OCI-LY3 (cell line): ENCODE data around the gene PBOV1.

Experiments used
- H2AFZ ChIP-seq: fragments of 200-600, 300-600 bp; shearing (Covaris generic); 2 replicates; pipeline ENCODE4 v1.6.0; 2014; ENCODE audit warnings: antibody characterized with exemption, low read depth, low read length
- H3K27ac ChIP-seq: fragments of 200-600, 300-600 bp; sonication (generic); 2 replicates; pipeline ENCODE4 v1.5.1; 2014; ENCODE audit warnings: mild to moderate bottlenecking, low read length, moderate library complexity, mixed read lengths
- H3K27me3 ChIP-seq: fragments of 200-600, 300-600 bp; sonication (generic); 2 replicates; pipeline ENCODE4 v1.6.1; 2014; ENCODE audit warnings: low read depth, low read length, mixed read lengths
- H3K36me3 ChIP-seq: fragments of 200-600, 300-600 bp; sonication (generic); replicated peaks from 2 replicates; pipeline ENCODE3; 2014; ENCODE audit warnings: low read depth, low read length, mixed read lengths
- H3K4me1 ChIP-seq: fragments of 300-600, 200-600 bp; sonication (generic); 2 replicates; pipeline ENCODE4 v1.6.1; 2014; ENCODE audit warnings: low read length, mixed read lengths
- H3K4me2 ChIP-seq: fragments of 200-600, 300-600 bp; sonication (generic); 2 replicates; pipeline ENCODE4 v1.6.1; 2014; ENCODE audit warnings: low read length, mixed read lengths
- H3K4me3 ChIP-seq: fragments of 300-600, 200-600 bp; sonication (generic); 2 replicates; pipeline ENCODE4 v1.5.1; 2014; ENCODE audit warnings: antibody characterized with exemption, mild to moderate bottlenecking, low read length, moderate library complexity
- H3K79me2 ChIP-seq: fragments of 300-600, 200-600 bp; shearing (Covaris generic); 2 replicates; pipeline ENCODE4 v1.6.1; 2014; ENCODE audit warnings: mild to moderate bottlenecking, low read length, mixed read lengths
- H3K9ac ChIP-seq: fragments of 300-600, 200-600 bp; shearing (Covaris generic); 2 replicates; pipeline ENCODE4 v1.6.0; 2014; ENCODE audit warnings: mild to moderate bottlenecking, low read length, moderate library complexity
- H3K9me3 ChIP-seq: fragments of 200-600, 300-600 bp; shearing (Covaris generic); 2 replicates; pipeline ENCODE4 v1.6.1; 2014; ENCODE audit warnings: low read length, mixed read lengths; ENCODE audit not compliant: insufficient read depth
- H4K20me1 ChIP-seq: fragments of 200-600, 300-600 bp; sonication (generic); 2 replicates; pipeline ENCODE4 v1.6.1; 2016; ENCODE audit warnings: low read length, mixed read lengths; ENCODE audit not compliant: insufficient read depth
- CTCF ChIP-seq: fragments of 200-600, 300-600 bp; sonication (generic); IDR thresholded peaks from 2 replicates; pipeline ENCODE4 v1.5.1; 2014; ENCODE audit warnings: antibody characterized with exemption, low read length, low read depth
- EZH2phosphoT487 ChIP-seq: fragments of 200-600 bp; shearing (Covaris generic); IDR thresholded peaks from 2 replicates; pipeline ENCODE4 v1.6.1; 2018; ENCODE audit warnings: antibody characterized with exemption, mixed run types, low read depth

The PBOV1 gene

DNA sequence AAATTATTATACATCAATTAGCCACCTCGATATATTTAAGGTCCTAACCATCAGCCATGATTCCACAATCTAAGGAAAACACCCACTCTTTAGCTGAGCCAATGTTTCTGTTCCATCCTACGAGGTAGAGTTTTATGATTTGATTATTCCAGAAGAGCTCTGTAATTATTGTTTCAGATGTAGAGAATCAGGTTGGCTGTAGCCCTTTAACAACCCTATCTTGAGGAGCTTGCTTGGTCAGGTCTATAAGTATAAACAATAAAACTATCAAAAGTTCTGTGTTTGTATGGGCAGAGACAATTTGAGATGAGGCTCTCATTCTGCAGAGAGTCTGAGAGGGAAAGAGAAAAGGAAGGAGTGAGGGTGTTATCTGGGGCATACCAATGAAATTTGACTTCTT is at the start of gene PBOV1:
Gene PBOV1 (minus strand): TSS at position 43 of the 400 bp plus-strand sequence. CDS start 96 bp downstream, outside the sequence.
- no peaks in the 10 kb centered on the region for H4K20me1 ChIP-seq
- TF ChIP-seq CTCF, result no peak
- no peak for TF ChIP-seq EZH2phosphoT487
- H3K9ac ChIP-seq, result no peak within 1 kb of the TSS
- no peaks in the 10 kb centered on the region for H3K79me2 ChIP-seq
- H3K9me3 ChIP-seq, result no peaks in the 10 kb centered on the region
- H3K4me1 ChIP-seq, result no peaks in the 10 kb centered on the region
- no peak within 1 kb of the TSS for H2AFZ ChIP-seq
- H3K36me3 ChIP-seq, result no peaks in the 10 kb centered on the region
- H3K27ac ChIP-seq, result no peak within 1 kb of the TSS
- no peak within 1 kb of the TSS for H3K4me2 ChIP-seq
- no peak within 1 kb of the TSS for H3K4me3 ChIP-seq
- peaks cover 6% of the 10 kb centered on the region for H3K27me3 ChIP-seq

- Histone ChIP-seq H3K79me2 (no peaks in the 10 kb centered on the region), H3K9ac (no peak overlapping the region), H3K27me3 (peaks cover 7% of the 10 kb centered on the region; the same call in 1 of the 2 replicates), H3K27ac (no peak overlapping the region), H3K36me3 (no peaks in the 10 kb centered on the region), H2AFZ (no peak overlapping the region), H3K9me3 (no peaks in the 10 kb centered on the region), H3K4me1 (no peaks in the 10 kb centered on the region), H4K20me1 (no peaks in the 10 kb centered on the region), H3K4me3 (no peak overlapping the region), H3K4me2 (no peak overlapping the region)
- TF ChIP-seq CTCF, result no peak
- no peak for TF ChIP-seq EZH2phosphoT487
Measured at GRCh38 chr6:138266095-138266494, 47.8 kb upstream of the PBOV1 start.

DNA sequence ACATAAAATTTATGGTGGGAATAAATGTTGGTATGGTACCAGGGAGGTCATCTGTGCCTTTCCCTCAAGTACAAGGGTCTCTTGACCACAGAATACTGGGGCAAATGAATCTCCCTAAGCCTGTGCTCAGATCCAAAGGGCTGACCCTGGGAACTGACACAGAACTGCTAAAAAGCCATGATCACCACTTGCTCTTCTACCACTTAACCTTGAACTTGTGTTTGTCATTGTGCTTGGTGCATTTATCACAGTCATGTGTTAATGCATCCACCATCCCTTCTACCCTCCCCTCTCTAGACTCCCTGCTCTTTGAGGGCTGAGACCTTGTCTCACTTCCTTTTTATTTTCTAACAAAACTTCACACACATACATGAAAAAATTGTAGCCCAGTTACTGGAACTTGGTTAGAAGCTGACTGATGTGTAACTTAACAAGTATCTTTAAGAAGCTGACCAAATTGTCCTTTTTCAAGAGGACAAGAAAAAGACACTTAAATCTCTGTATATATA is 46.1 kb upstream of the PBOV1 start:
- Histone ChIP-seq H4K20me1 (no peaks in the 10 kb centered on the region), H3K27me3 (peaks cover 15% of the 10 kb centered on the region), H3K4me2 (no peak overlapping the region), H3K4me3 (no peak overlapping the region), H3K36me3 (no peaks in the 10 kb centered on the region), H3K79me2 (no peaks in the 10 kb centered on the region), H2AFZ (no peak overlapping the region), H3K27ac (no peak overlapping the region), H3K9me3 (no peaks in the 10 kb centered on the region), H3K9ac (no peak overlapping the region), H3K4me1 (no peaks in the 10 kb centered on the region)
- no peak for TF ChIP-seq EZH2phosphoT487
- no peak for TF ChIP-seq CTCF

GRCh38 chr6:138263963-138264362 is 45.7 kb upstream of the PBOV1 start:
- Histone ChIP-seq H3K27ac (no peak overlapping the region), H3K4me2 (no peak overlapping the region), H3K36me3 (no peaks in the 10 kb centered on the region), H3K4me3 (no peak overlapping the region), H2AFZ (no peak overlapping the region), H3K9me3 (no peaks in the 10 kb centered on the region), H3K79me2 (no peaks in the 10 kb centered on the region), H3K27me3 (peaks cover 15% of the 10 kb centered on the region), H4K20me1 (no peaks in the 10 kb centered on the region), H3K9ac (no peak overlapping the region), H3K4me1 (no peaks in the 10 kb centered on the region)
- TF ChIP-seq CTCF, result no peak
- TF ChIP-seq EZH2phosphoT487, result no peak
